ENCODE data around the gene A1BG. TPM values are rescaled to one million over a fixed set of nuclear protein-coding genes. Genes with fewer than 3 reads are reported as not detected.
"Not testable (repeated sequence)": the region's sequence is repeated elsewhere in the genome, so short reads cannot be mapped to it uniquely, and the experiment has no call there.

The A1BG gene
- polyA plus RNA-seq, 3 donors: 12.8 to 38.3 (median 14.1) TPM

DNA sequence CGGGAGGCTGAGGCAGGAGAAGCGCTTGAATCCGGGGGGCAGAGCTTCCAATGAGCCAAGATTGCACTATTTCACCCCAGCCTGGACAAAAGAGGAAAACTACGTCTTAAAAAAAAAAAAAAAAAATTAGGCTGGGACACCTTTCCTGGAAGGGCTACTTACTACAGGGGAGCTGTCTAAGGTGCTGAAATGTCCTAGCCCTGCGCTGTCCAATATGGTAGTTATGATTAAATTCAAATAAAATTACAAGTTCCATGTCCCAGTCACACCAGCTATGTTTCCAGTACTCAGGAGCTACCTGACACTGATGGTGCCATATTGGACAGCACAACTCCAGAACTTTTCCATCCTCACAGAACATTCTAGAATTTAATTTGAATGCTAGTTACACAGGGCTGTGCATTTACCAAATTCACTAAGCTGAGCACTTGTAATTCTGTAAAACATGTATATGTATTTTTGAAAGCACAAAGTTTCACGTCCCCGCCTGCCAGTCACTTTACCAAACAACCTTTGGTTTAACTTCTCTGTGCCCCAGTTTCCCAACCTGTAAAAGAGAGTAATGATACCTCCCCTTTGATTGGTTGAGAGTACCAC lies 35.7 kb downstream of the A1BG start:
- WGBS, 3 donors: 69 to 71% (median 70%) methylated on average over 7 of the region's 7 CpGs
- no peak overlapping the region for H3K27ac ChIP-seq (ENCODE audit: low read depth, low read length)

DNA sequence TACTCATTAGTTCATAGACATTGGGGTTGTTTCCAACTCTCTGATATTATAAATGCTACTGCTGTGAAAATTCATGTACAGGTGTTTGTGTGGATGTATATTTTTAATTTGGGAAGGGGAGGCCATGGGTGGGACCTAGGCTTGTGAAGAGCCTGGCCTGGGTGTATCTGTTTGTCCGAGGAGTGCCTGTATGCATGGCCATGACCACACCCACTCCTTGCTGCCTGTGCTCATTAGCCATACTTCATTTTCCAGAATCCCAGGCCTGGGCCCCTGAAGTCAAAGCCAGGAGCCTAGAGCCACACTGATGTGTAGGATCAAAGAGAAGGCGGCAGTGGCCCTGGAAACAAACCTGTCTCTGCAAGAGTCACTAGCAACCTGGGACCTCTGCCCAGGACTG lies 37.7 kb downstream of the A1BG start:
- no peak overlapping the region for H3K27ac ChIP-seq (ENCODE audit: low read depth, low read length)
- 93 to 100% (median 95%) methylated on average over 2 of the region's 2 CpGs for whole genome bisulfite sequencing, 3 donors

DNA sequence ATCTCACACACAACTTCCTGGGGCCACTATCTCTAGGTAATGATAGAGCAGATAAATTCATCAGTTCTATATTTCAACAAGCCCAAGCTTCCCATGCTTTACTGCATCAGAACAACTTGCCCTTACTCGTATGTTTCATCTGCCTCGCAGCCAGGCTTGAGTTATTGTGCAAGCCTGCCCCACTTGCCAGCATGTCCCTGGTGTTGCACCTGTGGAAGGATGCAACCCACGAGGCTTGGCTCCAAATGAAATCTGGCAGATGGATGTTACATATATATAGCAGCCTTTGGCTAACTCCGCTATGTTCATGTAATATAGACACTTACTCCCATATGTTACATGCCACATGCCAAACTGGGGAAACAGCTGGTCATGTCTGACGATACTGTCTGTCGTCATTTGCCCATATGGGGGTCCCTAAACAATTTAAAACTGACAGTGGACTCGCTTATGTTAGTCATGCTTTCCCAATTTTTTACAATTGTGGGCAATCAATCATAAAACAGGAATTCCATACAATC lies 41.9 kb downstream of the A1BG start:
- H3K27ac ChIP-seq (ENCODE audit: low read depth, low read length): no peak overlapping the region
- WGBS, 3 donors: 92 to 94% (median 93%) methylated on average over 7 of the region's 7 CpGs

DNA sequence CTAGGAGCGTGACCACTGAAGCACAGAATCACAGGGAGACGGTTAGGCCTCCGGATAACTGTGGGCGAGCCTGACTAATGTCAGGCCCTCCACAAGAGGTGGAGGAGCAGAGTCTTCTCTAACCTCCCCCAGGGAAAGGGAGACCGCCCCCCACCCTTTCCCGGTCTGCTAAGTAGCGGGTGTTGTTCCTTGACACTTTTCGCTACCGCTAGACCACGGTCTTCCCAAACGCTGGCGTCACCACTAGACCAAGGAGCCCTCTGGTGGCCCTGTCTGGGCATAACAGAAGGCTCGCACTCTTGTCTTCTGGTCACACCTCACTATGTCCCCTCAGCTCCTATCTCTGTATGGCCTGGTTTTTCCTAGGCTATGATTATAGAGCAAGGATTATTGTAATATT lies 42.6 kb downstream of the A1BG start:
- WGBS, 3 donors: 61 to 68% (median 64%) methylated on average over 13 of the region's 13 CpGs
- not testable (repeated sequence) for H3K27ac ChIP-seq (ENCODE audit: low read depth, low read length)

DNA sequence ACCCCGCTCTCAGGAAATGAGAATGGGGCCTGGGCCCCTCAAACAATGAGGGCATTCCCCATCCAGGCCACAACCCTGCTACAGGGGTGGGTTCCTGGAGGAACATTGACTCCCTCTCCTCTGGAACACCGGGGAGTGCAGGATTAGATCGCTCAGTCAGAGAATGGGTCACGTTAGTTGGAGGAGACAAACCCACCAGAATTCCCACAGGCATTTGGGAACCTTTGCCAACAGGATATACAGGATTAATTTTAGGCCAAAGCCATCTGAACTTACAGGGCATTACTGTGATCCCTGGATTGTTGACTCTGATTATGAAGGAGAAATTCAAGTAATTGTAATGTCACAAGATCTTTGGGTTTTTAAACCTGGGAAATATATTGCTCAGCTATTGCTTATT lies 45.6 kb downstream of the A1BG start:
- no peak overlapping the region for H3K27ac ChIP-seq (ENCODE audit: low read depth, low read length)
- WGBS, 3 donors: 84 to 94% (median 87%) methylated on average over 4 of the region's 4 CpGs

DNA sequence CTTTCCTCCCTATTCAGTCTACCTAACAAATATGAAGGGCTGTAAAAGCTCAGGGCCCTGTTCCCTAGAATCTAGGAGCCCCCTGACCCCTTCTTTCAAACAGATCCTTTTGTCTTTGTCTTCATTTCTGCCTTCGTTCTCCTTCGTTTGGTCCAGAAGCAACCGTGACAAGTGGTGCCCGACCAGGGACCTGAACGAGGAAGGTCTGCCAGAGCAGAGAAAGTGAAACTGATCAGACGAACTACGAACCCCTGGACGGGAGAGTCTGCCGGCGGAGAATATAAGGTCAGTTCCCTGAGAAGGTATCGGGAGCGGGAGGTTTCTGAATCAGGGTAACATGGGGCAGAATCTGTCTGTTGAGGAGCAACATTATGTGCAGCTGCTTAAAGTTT lies 47.4 kb downstream of the A1BG start:
- H3K27ac ChIP-seq (ENCODE audit: low read depth, low read length): no peak overlapping the region
- WGBS, 3 donors: 45 to 80% (median 69%) methylated on average over 12 of the region's 12 CpGs

DNA sequence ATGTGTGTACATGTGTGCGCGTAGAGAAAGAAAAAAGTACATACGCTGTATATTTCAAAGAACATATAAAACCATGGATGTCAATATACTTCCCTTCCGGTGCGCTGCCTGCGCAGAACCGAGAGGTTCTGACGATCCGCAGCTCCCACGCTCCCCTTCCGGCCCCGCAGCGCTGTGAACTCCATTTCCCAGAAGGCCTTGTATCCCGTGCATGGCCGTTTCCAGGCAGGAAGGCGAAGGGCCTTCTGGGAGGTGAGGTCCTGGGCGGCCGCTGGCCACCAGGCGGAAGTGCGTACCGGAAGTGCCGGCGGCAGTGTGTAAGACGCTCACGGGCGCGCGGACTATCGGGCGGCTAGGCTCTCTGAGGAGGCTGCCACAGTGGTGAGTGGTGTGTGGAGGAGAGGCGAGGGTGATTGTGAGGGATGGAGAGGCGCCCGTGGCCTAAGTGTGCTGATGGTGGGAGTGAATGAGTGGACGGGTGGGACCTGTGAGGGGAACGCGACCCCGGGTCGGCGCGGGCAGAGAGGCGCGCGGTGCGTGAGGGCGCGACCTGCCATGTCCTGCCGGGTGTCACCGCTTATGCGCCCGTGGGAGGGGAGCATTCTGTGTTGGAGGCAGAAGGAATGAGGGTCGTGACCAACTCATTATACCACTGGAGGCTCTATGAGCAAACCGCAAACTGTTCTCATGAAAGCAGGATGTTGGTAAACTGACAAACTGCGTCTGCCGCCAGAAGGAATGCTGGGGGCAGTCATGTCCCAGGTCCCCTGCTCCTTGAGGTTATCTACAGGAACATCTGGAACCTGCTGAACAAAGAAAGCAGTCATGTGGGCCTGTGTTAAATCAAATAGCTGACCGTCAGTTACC lies 48.0 kb downstream of the A1BG start, which contains the start of gene ERVK3-1:
Gene ERVK3-1, plus strand, starts transcription at position 313 of the 867 bp plus-strand sequence. CDS start 6,792 bp downstream, outside the sequence.
- peak within 1 kb of the TSS; percentile 30 for H3K27ac ChIP-seq (ENCODE audit: low read depth, low read length)
- WGBS, 3 donors: 0 to 1% (median 1%) methylated on average over 55 of the region's 55 CpGs

DNA sequence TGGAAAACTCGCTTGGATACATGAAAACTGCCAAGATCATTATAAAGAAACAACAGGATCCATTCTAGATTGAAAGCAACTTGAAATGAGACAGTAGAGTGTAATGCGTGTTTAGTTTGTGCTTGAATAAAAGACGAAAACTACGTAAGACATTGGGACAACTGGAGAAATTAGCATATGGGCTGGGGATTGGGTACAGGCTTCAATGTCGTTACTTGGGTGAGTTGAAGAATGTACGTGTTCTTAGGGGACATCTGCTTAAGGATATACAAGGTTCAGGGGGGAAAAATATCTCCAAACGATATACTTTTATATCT lies 48.6 kb downstream of the A1BG start:
- WGBS, 3 donors: 13 to 36% (median 16%) methylated on average over 7 of the region's 7 CpGs
- H3K27ac ChIP-seq (ENCODE audit: low read depth, low read length): no peak overlapping the region

DNA sequence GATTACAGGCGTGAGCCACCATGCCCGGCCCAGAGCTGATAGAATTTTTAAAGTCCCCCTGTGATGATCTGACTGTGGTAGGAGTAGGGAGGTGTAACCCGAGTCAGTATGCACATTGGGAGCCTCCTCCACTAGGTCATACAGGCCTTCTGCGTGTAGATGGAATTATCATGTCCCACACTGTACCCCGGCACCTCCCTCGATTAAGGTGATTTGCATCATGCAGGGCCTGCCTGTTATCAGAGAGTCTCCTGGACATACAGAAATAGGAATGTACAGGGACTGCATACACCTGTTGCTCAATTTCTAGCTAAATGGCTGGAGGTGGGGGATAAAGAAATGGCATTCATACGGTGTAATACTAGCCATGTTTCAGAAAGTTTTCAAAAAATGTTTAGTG lies 49.0 kb downstream of the A1BG start:
- WGBS, 3 donors: 87 to 92% (median 90%) methylated on average over 7 of the region's 7 CpGs
- no peak overlapping the region for H3K27ac ChIP-seq (ENCODE audit: low read depth, low read length)

DNA sequence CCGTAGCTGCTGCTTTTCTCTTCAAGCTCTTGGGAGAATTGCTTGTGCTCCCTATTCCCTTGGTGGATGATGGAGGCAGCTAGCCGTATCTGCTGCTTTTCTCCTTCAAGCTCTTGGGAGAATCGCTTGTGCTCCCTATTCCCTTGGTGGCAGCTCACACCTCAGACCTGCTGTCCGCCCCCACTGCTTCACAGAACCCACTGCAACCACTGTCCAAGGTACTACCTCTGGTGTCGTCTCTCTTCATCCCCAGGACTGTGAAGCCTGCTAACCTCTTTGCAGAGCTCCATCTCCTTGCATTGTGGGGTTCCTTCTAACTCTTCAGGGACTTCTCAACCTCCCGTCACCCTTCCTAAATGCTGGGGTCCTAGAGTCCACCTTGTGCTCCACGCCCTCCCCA lies 52.7 kb downstream of the A1BG start:
- 92 to 96% (median 95%) methylated on average over 7 of the region's 7 CpGs for WGBS, 3 donors
- no peak overlapping the region for H3K27ac ChIP-seq (ENCODE audit: low read depth, low read length)

DNA sequence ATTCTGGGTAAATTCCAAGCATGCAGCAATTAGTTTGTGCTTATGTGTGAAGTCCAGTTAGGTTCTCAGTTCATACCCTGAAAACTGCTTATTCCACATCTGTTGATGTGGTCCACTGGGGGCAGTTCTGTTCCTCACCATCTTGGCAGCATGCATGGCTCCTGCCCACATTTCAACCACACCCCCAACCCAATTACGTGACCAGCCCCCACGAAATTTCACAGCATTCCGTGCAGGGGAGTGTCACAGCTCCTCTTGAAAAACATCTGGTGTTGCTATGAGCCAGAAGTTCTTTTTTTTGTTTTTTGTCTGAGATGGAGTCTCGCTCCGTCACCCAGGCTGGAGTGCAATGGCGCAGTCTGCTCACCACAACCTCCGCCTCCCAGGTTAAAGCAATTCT lies 57.2 kb downstream of the A1BG start:
- no peak overlapping the region for H3K27ac ChIP-seq (ENCODE audit: low read depth, low read length)
- 82 to 93% (median 85%) methylated on average over 7 of the region's 7 CpGs for WGBS, 3 donors

Other genes with a start within 250 kb of the A1BG start
- gene ZNF329, start 202.7 kb downstream of the A1BG start, polyA plus RNA-seq: 1 to 10 TPM; 2.3 to 5.8 (median 3.0) TPM
- gene ZNF274, start 170.4 kb downstream of the A1BG start, polyA plus RNA-seq: 10 to 100 TPM in 2 of 3 donors, 1 to 10 TPM in 1; 9.5 to 12.4 (median 11.0) TPM
- gene ZNF544, start 124.6 kb downstream of the A1BG start, polyA plus RNA-seq: 10 to 100 TPM; 10.1 to 10.6 (median 10.2) TPM
- 1 to 10 TPM in 1 of 3 donors, under 1 TPM in 2; 0.68 to 1.1 (median 0.90) TPM for gene ZNF8, start 74.5 kb downstream of the A1BG start, polyA plus RNA-seq
- gene ERVK3-1, start 48.1 kb downstream of the A1BG start, polyA plus RNA-seq: 10 to 100 TPM; 19.6 to 39.2 (median 25.0) TPM
- 1 to 10 TPM in 1 of 3 donors, under 1 TPM in 2; 0.67 to 1.1 (median 0.80) TPM for gene ZSCAN22, start 26.5 kb downstream of the A1BG start, polyA plus RNA-seq
- 1 to 10 TPM in 1 of 3 donors, under 1 TPM in 2; 0.22 to 1.3 (median 0.51) TPM for gene ZNF497, start 9.3 kb upstream of the A1BG start, polyA plus RNA-seq
- gene ZNF837, start 27.5 kb upstream of the A1BG start, polyA plus RNA-seq: 1 to 10 TPM in 2 of 3 donors, under 1 TPM in 1; 0.56 to 1.6 (median 1.0) TPM
- gene RPS5, start 33.8 kb upstream of the A1BG start, polyA plus RNA-seq: 1,000 to 10,000 TPM; 1,642 to 2,053 (median 1,868) TPM
- gene RNF225, start 42.2 kb upstream of the A1BG start, polyA plus RNA-seq: not detected
- gene ZNF584, start 55.2 kb upstream of the A1BG start, polyA plus RNA-seq: 10 to 100 TPM in 1 of 3 donors, 1 to 10 TPM in 2; 3.1 to 10.6 (median 5.5) TPM
- gene ZNF132, start 86.7 kb upstream of the A1BG start, polyA plus RNA-seq: 1 to 10 TPM in 1 of 3 donors, under 1 TPM in 2; 0.45 to 1.0 (median 0.89) TPM
- 1 to 10 TPM; 1.8 to 2.9 (median 2.0) TPM for gene ZNF324B, start 98.1 kb upstream of the A1BG start, polyA plus RNA-seq
- 1 to 10 TPM; 4.0 to 6.0 (median 4.3) TPM for gene ZNF324, start 113.6 kb upstream of the A1BG start, polyA plus RNA-seq
- gene ZNF446, start 122.9 kb upstream of the A1BG start, polyA plus RNA-seq: 1 to 10 TPM; 7.3 to 8.8 (median 7.8) TPM
- 10 to 100 TPM; 11.7 to 19.5 (median 12.5) TPM for gene SLC27A5, start 158.5 kb upstream of the A1BG start, polyA plus RNA-seq
- 1 to 10 TPM; 5.3 to 8.2 (median 6.6) TPM for gene ZBTB45, start 166.3 kb upstream of the A1BG start, polyA plus RNA-seq
- 100 to 1,000 TPM; 154 to 206 (median 156) TPM for gene TRIM28, start 190.6 kb upstream of the A1BG start, polyA plus RNA-seq
- 100 to 1,000 TPM in 2 of 3 donors, 10 to 100 TPM in 1; 96.8 to 196 (median 184) TPM for gene CHMP2A, start 201.6 kb upstream of the A1BG start, polyA plus RNA-seq
- gene UBE2M, start 205.1 kb upstream of the A1BG start, polyA plus RNA-seq: 10 to 100 TPM; 26.7 to 47.6 (median 46.1) TPM
- gene MZF1, start 219.8 kb upstream of the A1BG start, polyA plus RNA-seq: 10 to 100 TPM; 11.2 to 16.4 (median 14.7) TPM

Measured in adipose tissue (tissue), 3 donors.